Middle frontal gyrus (tissue), 1 donor: ENCODE measurements around the gene KRT38.
"Not testable (repeated sequence)": the region's sequence is repeated elsewhere in the genome, so short reads cannot be mapped to it uniquely, and the experiment has no call there.

Experiments used
- DNase-seq: peaks from one replicate; pipeline ENCODE4 v3.0.0-alpha.2; 2015; ENCODE audit warnings: low spot score; ENCODE audit errors: extremely low spot score

Gene KRT38

GRCh38 chr17:41422586-41422985 lies 18.2 kb downstream of the KRT38 start:
- not testable (repeated sequence) for DNase-seq

- DNase-seq: no peak
Measured at GRCh38 chr17:41421617-41422016, 19.2 kb downstream of the KRT38 start.

GRCh38 chr17:41421116-41421515 lies 19.7 kb downstream of the KRT38 start:
- no peak for DNase-seq

DNA sequence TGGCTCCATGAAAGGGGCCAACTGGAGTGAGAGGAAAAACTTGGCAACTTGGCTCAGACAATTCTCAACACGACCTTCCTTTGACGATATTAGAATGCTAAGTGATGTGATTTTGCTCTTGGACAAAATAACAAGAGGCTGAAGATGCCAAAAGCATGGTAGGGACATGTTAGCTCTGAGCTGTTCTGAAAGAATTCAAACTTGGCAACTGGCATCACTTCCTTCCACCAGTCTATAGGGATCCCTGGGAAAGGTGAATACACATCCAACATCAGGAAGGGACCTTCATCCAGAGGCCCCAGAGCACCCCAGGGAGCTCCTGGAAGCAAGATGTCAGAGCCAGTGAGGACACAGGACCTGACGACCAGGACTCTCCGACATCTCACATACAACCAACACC lies 20.6 kb downstream of the KRT38 start:
- no peak for DNase-seq

DNA sequence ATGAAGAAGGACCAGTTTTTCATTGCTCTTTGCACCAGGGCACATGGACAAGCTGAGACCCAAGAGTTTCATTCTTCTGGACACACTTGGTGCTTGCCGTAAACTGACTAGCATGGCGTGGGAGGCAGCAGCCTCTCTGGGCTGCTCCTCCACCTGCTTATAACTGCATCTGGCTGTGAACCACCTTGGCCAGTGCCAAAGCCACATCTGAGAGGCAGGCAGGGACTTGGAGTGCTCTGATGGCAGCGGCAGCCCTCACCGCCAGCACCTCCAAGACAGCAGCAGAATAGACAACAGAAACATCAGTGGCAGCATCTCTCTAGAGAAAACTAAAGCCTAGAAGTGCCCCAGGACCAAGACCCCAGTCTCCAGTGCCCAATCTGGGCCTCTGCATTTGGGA lies 21.1 kb downstream of the KRT38 start:
- no peak for DNase-seq

DNA sequence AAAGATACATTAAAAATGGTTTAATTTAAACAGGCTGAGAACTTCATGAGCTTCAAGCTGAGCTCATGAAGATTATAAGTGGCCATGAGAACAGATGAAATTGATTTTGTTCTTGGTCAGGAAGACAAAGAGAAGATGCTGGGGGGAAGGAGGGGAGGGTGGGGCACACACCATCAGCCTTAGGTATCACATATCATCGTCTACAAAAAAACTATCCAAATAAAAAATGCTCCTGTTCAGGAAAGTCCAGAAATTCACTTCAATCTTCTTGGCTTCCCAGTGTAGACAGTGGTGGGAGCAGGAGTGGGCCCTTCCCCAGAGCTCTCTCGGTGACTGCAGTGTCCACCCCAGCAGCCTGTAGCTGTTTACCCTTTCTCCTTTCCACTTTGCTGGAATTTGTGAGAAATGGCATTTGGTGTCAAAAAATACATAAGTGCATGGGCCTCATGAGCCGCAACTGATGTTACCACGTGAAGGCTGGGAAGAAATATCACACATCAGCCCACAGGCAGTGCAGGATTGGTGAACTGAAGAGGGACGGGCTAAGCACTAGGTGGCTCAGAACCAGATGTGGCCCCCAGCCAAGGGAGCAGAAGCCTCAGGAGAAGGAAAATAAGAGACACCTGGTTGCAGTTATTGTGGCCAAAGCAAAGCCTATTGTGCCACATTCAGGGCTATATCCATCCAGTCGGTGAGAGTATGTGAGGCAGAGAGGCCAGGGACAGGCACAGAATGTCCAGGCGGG lies 22.5 kb downstream of the KRT38 start:
- DNase-seq: no peak

GRCh38 chr17:41417576-41418015 lies 23.2 kb downstream of the KRT38 start:
- DNase-seq: no peak

DNA sequence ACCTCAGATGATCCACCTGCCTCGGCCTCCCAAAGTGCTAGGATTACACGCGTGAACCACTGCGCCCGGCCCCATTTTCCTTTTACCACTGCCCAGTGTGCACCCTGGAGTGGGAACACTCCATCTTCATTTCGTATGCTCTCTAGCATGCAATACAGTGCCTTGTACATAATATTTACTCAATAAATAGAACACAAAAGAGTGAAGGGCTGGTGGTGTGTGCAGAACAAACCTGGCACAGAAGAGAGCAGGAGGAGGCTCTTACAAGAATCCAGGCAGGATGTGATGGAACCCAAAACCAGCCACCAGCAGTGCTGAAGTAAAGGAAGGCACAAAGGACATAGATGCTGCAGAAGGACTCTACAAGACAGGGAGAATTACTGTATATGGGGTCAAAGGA lies 23.7 kb downstream of the KRT38 start:
- no peak for DNase-seq

- no peak for DNase-seq
Measured at GRCh38 chr17:41416479-41416878, 24.3 kb downstream of the KRT38 start.

GRCh38 chr17:41415833-41416335 lies 24.9 kb downstream of the KRT38 start:
- DNase-seq: no peak

GRCh38 chr17:41415411-41415810 lies 25.4 kb downstream of the KRT38 start:
- no peak for DNase-seq

- no peak for DNase-seq
Measured at GRCh38 chr17:41413982-41414381, 26.8 kb downstream of the KRT38 start.

- no peak for DNase-seq
Measured at GRCh38 chr17:41413353-41413957, 27.3 kb downstream of the KRT38 start.

DNA sequence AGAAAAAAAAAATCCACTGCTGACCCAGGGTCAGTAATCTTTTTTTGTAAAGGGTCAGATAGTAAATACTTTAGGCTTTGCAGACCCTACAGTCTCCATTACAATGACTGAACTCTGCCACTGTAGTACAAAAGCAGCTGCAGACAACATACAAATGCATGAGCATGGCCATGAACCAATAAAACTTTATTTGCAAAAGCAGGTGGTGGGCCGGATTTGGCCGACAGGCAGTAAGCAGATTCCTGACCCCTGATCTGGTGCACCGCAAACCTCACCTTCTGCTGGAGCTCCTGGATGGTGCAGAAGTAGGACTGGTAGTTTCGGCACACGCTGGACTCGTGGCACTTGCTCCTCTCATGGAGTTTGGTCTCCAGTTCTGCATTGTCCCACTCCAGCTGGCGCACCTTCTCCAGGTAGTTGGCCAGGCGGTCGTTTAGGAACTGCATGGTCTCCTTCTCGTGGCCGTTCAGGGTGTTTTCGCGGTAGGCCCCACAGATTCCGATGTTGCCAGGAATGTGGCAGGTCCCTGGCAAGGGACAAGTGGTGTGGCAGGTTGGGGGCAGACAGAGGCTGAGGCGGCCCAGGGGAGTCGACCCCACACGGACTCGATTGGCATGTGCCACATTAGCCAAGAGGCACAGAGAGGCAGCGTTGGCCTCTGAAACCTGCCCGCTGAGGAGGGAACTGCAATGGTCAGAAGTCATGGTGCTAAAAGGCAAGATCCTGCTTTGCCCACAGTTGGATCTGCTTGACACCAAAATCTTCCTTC lies 29.5 kb downstream of the KRT38 start:
- no peak for DNase-seq

DNA sequence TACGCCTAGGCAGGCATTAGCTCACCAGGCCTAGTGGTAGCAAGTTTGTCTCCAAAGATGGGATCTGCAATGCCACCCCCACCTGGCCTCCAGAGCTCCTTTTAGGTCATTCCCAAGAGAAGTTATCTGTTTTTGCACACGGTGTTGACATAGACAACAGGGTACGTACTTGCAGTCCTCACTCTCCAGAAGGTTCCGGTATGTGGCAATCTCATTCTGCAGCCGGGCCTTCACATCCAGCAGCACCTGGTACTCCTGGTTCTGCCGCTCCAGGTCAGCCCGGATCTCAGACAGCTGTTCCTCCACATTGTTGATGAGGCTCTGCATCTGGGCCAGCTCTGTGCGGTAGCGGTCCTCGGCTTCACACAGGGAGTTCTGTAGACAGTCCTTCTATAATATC lies 33.6 kb downstream of the KRT38 start:
- DNase-seq: no peak

- DNase-seq: no peak
Measured at GRCh38 chr17:41406205-41406604, 34.6 kb downstream of the KRT38 start.

- DNase-seq: no peak
Measured at GRCh38 chr17:41404024-41404671, 36.6 kb downstream of the KRT38 start.

DNA sequence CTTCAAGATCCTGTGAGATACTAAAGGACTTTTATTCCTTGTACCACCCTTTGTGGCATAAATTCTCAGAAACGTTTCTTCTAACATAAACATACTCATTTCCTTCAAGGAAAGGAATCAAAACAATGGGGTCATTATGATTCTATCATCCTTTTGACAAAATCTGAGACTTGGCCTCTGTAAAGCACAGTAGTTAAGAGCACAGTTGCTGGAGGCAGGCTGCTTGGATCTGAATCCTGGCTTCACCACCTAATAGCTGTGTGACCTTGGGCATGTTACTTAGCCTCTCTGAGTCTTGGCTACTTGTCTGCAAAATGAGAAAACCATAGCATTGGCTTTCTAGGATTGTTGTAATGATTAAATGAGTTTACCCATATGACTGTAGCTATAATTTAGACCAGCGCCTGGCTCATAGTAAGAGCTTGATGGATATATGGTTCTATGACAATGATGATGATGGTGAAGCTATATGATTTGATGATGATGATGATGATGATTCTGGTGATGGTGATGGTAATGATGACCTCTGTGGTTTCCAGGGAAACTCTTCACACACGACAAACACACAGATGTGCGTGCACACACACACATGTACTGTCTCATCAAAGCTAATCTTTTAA lies 37.3 kb downstream of the KRT38 start:
- no peak for DNase-seq

DNA sequence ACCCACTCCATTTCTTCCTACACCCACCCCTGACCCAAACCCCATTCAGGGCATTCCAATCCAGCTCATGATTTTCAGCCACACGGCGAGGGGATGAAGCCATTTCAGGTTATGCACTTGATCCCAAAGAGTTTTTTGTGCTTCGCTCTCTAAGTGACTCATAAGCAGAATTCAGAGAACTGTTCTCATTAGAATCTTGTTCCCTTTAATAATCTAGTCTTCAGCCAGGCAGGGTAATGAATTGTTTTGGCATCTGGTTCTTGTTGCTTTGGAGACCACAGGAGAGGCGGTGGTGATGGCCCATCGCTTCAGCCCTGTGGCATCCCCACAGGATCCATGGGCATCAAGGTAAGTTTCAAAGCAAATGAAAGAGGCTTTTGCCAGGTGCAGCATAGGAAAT lies 38.6 kb downstream of the KRT38 start:
- DNase-seq: no peak

DNA sequence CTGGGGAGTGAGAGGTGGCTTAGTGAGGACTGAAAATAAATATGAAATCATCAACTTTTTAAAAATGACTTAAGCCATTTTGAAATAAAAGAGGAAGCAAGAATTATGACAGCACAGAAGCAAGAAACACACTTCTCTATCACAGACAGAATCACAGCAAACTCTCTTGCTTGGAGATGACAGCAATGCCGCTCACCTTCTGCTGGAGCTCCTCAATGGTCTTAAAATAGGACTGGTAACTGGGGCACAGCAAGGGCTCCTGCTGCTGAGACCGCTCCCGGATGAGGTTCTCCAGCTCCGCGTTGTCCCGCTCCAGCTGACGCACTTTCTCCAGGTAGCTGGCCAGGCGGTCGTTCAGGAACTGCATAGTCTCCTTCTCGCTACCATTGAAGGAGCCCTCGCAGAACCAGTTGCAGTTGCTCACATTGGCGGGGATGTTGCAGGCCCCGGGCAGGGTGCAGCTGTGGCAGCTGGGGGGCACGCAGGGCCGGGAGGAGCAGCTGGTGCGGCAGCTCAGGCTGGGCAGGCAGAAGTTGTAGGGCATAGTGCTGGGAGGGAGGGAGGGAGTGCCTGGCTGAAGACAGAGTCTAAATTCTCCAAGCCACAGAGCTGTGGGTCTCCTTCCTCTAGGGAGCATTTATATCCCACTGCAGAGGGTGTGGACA lies 43.7 kb downstream of the KRT38 start, which contains the start of gene KRT31:
Gene KRT31 (minus strand): TSS at position 613 of the 665 bp plus-strand sequence. CDS start 69 bp downstream, at position 544.
- no peak for DNase-seq

DNA sequence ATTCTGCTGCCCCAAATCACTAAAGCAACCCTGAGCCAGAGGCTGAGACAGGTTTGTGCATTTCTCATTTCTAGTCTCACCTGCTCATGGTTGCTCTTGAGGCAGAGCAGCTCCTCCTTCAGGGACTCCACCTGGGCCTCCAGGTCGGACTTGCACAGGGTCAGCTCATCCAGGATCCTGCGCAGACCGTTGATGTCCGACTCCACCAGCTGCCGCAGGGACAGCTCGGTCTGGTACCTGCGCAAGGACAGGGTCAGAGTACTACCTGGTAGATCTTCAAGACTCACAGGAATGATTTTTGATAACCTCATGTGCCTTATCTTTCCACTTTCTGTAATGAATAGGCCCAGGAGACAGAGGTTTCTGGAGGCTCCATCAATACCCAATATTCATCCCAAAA lies 44.4 kb downstream of the KRT38 start:
- DNase-seq: no peak
